IMR-90 (cell line): ENCODE data around the gene GCH1.
"Not testable (repeated sequence)": the region's sequence is repeated elsewhere in the genome, so short reads cannot be mapped to it uniquely, and the experiment has no call there.

Source experiments
- CTCF ChIP-seq: conservative IDR thresholded peaks from 2 replicates; pipeline ENCODE4 v1.5.1; 2012; ENCODE audit warnings: mild to moderate bottlenecking, low read depth, low read length, improper control_type of control experiment
- POLR2A ChIP-seq: IDR thresholded peaks from 2 replicates; pipeline ENCODE4 v1.6.1; 2012; ENCODE audit warnings: mild to moderate bottlenecking, low read depth, low read length
- SMC3 ChIP-seq: fragments of 150-350 bp; IDR thresholded peaks from 2 replicates; pipeline ENCODE4 v1.6.1; 2016; ENCODE audit warnings: low read depth, mild to moderate bottlenecking, antibody characterized with exemption, low read length, moderate library complexity

GRCh38 chr14:54801482-54801881 lies 101.1 kb downstream of the GCH1 start:
- TF ChIP-seq SMC3, CTCF, POLR2A: not testable (repeated sequence)
